Measurements from ENCODE around the gene SLC19A3.

GRCh38 chr2:227677928-227678327, 39.9 kb downstream of the SLC19A3 start:
- TF ChIP-seq CTCF (IDR thresholded peaks at IDR 0.05; ENCODE audit: low read depth, low read length, poor library complexity, severe bottlenecking): no peak
- TF ChIP-seq EZH2phosphoT487 (IDR thresholded peaks at IDR 0.05; ENCODE audit: borderline replicate concordance, low read length): no peak

All from DOHH2 (cell line).